Dermis blood vessel endothelial cell (primary cell): ENCODE data around the gene ICE1. TPM values are rescaled to one million over a fixed set of nuclear protein-coding genes. Genes with fewer than 3 reads are reported as not detected.
"Not testable (repeated sequence)": the region's sequence is repeated elsewhere in the genome, so short reads cannot be mapped to it uniquely, and the experiment has no call there.

Experiments used
- DNase-seq: peaks from one replicate; pipeline ENCODE4 v3.0.0; 2010
- total RNA-seq: library from RNA; depleted of rRNA; stranded (reverse); fragments of >200 nt; gene quantifications from 2 replicates; pipeline ENCODE4 v1.2.3, GENCODE V29; 2014

Gene ICE1, protein sequence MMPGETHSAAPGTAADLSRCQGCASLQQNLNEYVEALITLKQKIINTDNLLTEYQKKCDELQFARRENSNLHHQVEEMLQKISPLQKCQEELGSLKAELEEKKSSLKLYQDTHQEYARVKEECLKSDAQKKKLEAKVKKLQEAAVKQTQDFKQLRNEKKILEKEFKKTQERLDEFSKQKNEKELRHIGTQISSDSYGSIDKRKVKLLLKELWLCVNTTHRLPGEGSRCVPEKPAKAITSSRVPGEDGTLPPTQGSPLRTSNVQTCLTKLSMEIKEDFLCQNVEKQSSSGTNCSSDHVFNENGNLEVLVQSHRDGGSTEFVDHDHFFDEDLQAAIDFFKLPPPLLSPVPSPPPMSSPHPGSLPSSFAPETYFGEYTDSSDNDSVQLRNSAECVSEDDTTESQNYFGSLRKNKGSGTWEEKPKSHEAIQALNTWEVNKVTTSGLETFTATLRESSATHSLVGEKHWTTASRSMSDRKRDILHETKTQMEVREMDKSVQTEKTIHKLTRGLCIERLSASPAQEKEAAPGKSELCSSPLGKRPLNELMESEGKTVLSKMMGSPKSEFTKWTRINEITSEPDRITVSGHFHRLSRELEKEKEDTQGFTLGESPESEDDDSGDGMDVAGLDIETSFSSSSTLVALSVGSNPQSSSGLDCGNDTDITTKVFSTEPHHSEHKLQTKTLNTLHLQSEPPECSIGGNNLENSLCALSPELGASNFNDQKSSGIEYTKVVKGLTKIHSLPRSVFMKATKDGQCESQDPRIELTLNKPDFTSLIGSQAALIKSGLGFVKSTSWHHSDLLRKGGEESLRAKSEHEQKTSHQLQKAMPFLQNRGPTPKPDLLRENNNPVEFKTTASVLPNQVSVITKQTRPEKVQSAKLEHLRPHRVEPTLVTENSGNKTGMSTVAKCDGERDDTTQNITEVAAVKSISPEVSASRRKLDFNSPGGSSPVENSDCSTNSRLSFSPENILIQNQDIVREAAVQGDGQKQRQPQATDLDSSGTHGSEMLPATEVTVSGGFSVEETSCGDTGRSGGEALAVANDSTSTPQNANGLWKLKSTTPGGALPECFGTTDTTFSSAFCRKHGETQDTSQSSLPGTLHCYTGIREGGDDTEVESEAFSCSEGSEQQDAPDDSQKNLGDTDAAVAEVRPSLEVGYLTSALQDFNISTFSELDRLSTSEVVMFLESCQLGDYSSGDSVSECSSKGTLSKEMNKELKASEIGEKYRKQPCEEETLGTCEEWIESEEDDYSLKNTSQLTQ (N-terminal part only)
- total RNA-seq, result 33.0 and 37.6 TPM in 2 replicates

DNA sequence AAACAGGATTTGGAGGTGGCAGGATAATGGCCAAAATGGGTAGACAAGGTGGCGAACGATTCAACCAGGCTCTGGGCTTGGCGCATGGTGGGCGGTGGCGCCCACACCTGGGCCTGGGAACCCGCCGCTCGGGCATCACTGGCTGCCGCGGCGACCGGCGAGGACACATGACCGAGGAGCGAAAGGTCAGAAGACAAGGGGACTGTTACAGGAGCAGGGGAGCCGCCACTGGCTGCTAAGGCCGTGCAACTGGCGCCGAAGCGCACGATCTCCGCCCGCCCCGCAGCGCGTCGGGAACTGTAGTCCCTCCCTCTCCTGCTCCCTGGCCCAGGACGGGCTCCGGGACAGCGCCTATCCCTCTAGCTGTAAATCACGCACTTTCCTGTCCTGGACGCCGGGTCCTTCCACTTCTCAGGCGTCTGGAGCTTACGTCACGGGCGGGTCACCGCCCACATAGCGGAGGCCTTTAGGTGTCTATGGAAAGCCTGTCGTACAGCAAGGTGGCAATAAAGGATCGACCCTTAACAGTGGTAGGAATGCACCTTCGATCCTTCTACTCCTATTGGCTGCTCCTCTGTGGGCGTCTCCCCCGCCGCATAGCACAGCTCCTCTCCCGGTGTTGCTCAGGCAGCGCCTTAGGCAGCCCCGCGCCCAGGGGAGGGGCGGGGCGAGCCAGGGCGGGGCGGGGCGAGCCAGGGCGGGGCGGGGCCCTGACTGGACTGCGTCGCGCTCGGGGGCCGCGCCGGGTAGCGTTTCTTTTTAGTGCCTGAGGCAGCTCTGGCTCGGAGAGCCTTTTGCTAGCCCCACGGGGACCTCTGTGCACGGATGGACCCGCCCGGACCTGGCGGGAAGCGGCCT is at the start of gene ICE1:
TSS of gene ICE1 (plus strand) at position 717 of the 858 bp plus-strand sequence. CDS start 239 bp downstream, outside the sequence.
- DNase-seq, result peak; percentile 99

DNA sequence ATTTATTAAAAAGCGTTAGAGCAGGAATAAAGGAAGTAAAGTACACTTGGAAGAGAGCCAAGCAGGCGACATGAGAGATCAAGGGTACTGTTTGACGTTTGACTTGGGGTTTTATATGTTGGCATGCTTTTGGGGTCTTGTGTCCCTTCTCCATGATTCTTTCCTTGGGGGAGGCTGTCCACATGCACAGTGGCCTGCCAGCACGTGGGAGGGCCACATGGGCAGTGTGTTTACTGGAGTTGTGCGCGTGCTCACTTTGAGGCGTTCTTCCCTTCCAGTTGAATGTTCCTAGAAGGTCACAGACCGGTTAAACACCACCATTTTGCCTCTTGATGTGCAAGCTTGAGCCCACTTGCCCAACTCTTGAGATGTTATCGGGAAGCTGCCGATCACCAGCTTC is 49.5 kb upstream of the ICE1 start:
- DNase-seq, result no peak

DNA sequence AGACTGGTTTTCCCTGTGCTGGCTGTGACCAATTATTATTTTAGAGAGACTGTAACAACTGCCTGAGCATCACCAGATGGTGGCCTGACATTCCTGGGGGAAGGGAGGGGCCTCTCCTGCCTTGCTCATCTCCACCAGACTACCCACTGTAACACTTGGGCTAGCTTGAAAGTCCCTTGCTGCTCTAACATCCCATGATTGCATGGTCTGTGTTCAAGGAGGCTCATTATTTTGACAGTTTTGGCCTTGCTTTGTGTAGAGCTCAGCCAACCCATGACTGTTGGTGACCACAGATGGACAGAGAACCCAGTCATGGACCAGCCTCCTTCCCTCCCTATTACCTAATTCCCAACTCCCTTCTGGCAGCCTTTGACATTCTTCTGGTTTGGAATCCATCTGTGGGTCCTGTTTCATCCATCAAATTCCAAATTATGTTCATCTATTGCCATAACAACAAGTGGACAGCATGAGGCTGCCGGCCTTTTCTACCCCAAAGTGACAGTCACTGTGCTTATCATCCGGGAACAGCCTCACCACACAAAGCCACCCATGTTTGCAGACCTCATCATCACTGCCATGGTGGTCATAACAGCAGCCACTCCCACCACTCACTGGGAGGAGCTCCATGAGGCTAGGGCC is 49.0 kb upstream of the ICE1 start:
- DNase-seq, result no peak

DNA sequence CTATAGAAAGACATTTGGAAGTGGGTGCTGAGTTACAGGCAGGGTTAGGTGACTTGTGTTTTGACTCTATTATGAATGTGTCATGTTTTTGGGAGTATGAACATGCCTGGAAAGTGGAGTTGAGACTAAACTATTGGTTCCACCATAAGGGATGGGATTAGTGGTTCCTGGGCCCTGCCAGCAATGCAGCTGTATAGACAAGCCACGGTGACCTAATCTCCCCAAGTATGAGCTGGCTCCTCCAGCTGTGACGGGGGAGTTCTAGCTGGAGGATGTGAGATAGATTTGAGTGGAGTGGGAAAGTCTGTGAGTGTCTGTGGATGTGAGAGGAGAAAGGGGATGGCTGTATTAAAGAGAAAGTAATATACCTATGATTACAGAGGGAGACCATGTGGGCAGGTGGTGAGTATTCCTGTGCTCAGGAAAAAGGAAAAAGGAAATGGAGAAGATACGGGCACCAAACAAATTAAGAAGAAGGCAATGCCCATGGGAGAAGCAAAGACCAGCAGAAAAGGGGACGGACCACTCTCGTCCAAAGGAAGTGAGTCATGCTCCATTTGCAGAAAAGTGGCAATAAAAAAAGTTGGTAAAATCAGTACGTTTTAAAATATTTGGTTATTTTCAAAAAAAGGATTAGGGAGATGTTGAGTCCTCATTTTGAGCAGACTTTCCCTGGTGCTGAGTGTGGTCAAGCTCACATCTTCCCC is 48.3 kb upstream of the ICE1 start:
- DNase-seq, result no peak

DNA sequence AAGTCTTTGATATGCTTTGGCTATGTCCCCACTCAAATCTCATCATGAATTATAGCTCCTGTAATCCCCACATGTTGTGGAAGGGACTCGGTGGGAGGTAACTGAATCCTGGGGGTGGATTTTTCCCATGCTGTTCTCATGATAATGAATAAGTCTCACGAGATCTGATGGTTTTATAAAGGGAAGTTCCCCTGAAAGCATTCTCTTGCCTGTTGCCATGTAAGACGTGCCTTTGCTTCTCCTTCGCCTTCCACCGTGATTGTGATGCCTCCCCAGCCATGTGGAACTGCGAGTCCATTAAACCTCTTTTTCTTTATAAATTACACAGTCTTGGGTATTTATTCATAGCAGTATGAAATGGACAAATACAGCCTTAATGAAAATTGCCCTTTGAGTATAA is 44.7 kb upstream of the ICE1 start:
- DNase-seq, result no peak

DNA sequence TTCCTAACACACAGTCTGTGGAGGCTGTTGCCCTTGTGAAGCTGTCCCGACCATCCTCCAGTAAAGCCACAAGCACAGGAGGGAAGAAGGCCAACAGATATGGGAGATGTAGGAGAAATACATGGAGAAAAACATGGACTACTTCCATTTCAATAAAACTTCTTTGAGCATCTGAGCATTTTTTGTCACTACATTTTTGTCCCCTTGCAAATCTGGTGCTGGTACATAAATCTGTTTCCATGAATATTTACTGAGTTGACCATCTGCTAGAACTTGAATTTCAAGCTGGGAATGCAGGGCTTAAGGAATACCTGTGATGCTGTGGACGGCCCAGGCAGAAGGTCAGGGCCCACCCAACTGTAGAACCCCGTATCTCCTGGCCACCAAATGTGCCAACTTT is 43.9 kb upstream of the ICE1 start:
- DNase-seq, result no peak

DNA sequence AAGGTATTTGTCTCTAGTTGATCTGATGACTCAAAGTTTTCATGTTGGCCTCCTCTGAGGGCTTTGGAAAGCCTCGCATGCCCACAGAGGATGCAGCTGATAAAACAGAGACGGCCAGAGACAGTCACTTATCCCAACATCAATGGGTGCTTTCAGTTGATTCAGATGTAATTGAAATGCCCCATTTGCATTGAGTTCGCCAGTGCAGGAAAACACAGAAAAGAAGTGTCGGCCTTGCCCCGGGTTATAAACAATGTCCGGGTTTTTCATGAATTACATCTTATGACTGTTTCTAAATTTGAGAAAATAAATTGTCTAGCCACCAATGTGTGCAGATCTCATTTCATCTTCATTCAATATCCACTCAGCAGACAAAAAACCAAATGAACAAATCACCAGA is 42.2 kb upstream of the ICE1 start:
- no peak for DNase-seq

DNA sequence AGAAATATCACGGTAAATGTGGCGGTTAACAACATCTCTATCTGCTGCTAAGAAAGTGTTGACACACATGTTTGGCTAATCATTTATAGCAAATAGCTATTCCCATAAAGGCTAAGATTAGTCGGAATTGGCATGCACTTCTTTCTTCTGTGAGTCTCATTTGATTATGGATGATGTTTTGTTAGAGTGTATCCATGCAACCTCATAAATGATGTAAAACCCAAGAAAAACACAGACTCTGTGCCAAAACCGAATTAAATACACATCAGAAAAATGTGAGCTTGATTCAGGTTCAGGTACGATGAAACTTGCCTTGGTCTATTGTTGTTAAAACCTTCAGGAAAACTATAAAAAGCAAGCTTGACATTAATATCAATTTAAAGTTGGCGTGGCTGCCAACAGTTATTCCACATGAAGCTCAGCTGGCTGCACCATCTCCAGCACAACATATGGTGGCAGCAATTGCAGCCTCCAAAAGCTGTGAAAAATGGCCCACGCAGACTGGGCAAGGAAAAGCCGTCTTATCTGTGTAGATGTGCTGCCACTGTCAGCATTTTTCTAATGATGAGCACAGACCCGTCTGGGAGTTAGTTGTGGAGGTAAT is 41.1 kb upstream of the ICE1 start:
- no peak for DNase-seq

DNA sequence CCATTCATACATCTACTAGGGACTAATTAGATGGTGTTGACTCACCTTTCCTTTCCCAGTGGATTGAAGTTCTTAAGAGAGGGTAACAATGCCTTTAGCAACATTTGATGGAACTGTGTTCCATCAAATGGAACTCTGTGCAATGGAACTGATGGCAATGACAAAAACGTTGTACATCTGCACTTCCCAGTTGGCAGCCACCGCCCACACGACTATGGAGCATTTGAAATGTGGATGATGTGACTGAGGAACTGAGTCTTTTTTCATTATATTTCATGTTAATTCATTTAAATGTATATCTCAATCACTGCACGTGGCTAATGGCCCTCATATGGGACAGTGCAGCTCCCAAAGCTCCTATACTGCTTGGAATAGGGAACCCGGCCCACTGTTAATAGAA is 39.0 kb upstream of the ICE1 start:
- no peak for DNase-seq

DNA sequence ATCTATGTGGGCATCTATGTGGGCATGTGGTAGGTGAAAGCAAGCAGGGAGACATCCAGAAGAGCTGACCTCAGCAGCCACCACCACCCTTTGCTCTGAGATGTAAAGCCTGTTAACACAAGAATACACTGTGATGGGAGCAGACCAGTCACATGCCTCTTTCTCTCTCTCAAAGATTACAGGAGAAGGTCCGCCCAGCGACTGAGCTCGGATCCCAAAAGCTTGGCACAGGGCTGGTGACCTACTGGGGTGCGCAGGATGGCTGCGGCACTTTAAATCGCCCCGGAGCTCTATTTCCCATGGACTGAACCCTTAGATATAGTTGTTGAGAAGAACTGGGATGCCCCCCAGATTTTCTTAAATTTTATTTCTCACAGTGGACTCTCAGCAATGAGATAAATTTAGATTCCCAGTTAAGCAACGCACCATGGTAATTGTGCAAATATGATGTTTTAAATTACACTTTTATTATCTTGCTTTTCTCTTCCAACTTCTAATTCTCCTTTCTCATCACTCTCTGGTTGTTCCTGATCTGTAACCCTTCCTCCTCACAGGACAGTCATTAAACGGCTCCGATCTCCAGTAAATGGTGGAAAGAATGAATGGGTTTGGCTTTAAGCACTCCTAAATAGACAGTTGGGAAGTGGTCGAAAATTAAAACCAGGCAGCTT is 37.7 kb upstream of the ICE1 start:
- DNase-seq, result no peak

DNA sequence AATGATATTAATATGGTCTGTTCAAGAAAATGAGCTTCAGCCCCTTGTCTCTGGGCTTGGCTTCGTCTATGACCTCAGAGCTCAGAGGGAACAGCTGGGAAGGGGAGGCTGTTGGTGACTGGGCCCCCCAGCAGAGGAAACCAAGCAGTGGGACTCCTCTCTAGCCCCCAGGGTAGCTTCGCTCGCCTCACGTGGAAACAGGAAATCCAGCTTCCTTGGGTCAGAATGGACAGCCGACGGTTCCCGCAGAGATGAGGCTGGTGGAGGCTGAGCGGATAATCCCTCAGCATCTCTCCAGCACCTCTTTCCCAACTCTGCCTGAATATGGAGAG is 37.2 kb upstream of the ICE1 start:
- DNase-seq, result no peak

DNA sequence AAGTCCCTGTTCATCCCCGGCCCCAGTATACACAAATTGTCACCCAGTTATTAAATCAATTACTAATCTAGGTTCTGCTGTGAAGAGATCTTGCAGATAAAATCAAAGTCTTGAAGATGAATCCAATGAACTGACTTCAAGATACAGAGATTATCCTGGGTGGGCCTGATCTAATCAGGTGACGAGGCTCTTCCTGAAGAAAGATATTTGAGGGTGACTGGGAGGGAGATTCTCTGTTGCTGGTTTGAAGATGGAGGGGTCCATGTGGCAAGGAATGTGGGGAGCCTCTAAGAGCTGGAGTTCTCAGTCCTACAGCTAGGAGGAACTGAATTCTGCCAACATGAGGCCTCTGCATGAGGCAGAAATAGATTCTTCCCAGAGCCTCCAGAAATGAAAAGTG is 36.1 kb upstream of the ICE1 start:
- DNase-seq, result no peak

DNA sequence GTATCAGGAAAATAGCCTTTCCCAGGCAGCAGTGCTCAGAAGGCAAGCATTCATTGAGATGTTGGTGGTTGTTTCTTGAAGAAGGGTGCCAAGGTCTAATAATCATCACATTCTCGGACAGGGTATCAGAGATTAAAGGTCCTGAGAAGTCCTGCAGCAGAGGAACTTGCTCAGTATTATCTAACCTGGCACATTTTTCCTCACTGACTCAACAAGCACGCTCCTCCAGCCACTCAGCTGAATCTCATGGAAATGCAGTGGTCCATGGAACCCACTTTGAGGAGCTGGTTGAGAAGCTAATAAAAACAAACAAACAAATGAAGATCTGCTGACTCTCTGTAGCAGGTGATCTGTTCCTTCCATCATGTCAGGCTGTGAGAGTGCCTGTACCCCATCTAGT is 35.3 kb upstream of the ICE1 start:
- DNase-seq, result no peak

DNA sequence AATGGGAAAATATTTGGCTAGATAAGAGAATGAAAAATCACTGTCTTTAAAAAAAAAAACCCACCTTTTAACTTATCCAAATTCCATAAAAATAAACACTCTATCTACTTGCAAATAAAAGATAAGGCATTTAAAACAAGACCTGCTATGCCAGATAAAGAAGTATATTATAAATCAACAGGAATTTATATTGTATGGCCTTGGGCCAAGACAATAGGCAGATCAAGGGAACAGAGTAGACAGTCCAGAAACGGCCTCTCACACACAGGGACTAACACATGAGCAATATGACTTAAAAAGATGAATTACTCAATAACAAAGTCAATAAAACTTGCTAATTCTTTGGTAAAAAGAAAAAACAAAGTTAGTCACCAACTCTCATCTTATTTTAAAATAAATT is 34.7 kb upstream of the ICE1 start:
- DNase-seq, result no peak

DNA sequence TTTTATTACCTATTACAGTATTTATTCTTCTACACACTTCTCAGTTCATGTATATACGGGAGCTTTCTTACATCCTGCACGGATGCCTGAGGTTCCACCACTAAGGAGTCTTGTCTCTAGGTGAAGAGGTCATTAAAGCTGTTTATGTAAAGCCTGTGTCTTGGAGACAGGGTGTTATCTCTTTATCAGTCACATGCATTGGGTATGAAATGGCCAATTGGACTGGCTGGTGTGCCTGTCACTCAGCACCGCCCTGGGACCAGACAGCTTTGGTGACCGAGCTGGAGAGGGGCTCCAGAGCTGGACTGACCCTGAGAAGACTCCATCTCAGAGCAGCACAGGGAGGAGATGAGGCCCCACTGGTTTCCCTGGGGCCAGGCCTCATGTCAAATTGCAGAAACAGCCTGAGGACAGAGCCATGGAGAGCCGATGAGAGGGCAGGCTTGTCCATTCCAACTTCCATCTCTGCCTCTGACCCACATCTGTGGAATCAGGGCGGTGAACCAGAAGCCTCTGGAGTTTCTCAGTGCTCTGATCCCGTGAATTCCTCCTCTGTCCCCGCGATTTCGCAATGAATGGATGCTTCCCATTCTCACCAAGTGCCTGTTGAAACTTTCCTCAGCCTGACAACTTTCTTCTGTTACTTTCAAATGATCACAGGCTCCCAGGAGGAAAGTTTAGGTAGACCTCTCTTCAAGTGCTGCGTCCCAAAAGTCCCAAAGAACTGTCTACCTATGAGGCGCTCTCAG is 32.2 kb upstream of the ICE1 start:
- not testable (repeated sequence) for DNase-seq

DNA sequence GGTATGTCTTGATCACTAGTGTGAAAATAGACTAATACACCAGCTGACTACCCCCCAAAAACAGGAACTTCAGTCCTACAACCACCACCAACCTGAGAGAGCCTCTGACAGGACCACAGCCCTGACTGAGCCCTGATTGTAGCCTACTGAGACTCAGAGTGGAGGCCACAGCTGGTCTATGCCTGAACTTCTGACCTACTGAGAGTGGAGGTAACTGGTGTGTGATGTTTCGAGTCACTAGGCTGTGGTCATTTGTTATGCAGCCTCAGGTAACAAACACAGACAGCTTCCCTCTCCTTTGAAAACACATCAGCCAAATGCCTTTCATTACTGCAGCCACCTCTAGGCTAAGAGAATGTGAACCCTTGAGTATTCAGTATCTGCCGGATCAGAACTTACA is 30.0 kb upstream of the ICE1 start:
- DNase-seq, result not testable (repeated sequence)

DNA sequence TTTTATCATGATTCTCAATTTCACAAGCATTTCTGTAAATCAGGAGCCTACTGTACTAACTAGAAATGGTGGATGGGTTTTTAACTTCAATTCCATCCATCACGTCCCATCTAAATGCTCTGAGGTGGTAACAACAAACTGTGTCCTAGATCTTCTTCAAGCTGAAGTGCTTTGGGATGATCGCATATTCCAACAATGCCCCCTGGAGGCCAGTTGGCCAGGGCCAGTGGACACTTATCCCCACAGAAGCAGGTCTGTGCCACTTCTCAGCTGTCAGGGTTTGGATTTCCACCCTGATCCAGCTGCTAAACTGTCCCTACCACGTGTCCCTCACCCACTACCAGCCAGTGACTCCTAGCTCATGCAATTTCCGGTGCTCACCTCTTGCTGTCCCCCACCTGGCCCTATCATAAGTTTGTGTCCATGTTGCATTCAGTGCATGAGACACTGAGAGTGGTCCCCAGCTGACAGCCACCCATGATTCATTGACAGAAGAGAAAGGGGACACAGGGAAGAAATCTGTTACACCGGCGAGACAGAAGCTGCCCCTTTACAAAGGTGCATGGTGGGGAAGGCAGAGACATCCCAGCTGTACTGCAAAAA is 28.0 kb upstream of the ICE1 start:
- not testable (repeated sequence) for DNase-seq

DNA sequence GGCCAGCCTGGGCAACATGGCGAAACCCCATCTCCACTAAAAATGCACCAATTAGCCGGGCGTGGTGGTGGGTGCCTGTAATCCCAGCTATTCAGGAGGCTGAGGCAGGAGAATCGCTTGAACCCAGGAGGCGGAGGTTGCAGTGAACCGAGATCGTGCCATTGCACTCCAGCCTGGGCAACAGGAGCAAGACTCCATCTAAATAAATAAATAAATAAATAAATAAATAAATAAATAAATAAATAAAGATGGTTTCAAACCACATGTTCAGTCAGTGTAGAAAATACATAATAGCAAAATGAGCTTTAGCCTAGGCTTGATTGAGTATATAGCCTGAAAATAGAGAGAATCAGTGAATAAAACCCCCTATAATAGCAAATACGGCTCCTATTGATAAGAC is 27.4 kb upstream of the ICE1 start:
- DNase-seq, result not testable (repeated sequence)

DNA sequence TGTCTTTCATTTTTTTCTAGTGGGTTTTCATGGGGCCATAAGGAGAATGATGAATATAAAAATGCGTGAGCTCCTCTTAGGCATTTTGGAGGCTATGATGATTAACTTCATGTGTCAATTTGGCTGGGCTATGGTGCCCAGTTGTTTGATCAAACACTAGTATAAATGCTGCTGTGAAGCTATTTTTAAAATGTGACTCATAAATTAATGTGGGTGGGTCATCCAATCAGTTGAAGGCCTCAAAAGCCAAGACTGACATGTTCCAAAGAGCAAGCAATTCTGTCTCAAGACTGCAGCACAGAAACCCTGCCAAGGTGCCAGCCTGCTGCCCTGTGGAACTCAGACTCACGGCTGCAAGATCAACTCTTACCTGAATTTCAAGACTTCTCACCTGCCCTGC is 24.4 kb upstream of the ICE1 start:
- no peak for DNase-seq
